ENCODE data around the gene UNC93A.
"Not testable (repeated sequence)": the region's sequence is repeated elsewhere in the genome, so short reads cannot be mapped to it uniquely, and the experiment has no call there.

UNC93A gene

GRCh38 chr6:167345348-167345747 lies 54.2 kb downstream of the UNC93A start:
- 0 out of 2 replicates have a peak, but pooled peaks cover 5% of the 10 kb centered on the region for H3K4me1 ChIP-seq (ENCODE audit: insufficient read depth, low read length)

GRCh38 chr6:167345960-167346359 lies 54.8 kb downstream of the UNC93A start:
- H3K4me1 ChIP-seq (ENCODE audit: insufficient read depth, low read length): 0 out of 2 replicates have a peak, but pooled peaks cover 5% of the 10 kb centered on the region

More at GRCh38 chr6:167345348-167345747, 54.2 kb downstream of the UNC93A start:
- H3K9me3 ChIP-seq (ENCODE audit: control insufficient read depth, insufficient read depth, low read length): no peaks in the 10 kb centered on the region
- H3K9ac ChIP-seq (ENCODE audit: low read depth, low read length): no peak overlapping the region
- H3K36me3 ChIP-seq (ENCODE audit: insufficient read depth, low read length): no peaks in the 10 kb centered on the region

DNA sequence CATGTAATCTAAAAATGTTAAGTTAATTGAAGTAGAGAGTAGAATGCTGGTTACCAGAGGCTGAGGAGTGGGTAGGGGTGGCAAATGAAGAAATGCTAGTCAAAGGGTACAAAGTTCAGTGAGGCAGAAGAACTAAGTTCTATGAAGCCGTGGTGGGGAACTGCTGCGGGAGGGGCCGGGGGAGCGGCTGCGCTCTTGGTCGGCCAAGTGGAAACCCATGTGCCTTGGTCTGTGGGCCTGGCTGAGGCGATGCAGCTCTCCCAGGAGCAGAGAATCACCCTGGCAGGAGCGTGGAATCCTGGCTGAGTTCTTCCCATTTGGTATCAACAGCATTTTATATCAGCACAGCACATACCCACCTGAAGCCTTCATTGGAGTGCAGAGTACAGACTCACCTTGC lies 56.1 kb downstream of the UNC93A start:
- 0 out of 2 replicates have a peak, but pooled peaks cover 3% of the 10 kb centered on the region for H3K4me1 ChIP-seq (ENCODE audit: insufficient read depth, low read length)
- H3K9me3 ChIP-seq (ENCODE audit: control insufficient read depth, insufficient read depth, low read length): no peaks in the 10 kb centered on the region
- no peaks in the 10 kb centered on the region for H3K36me3 ChIP-seq (ENCODE audit: insufficient read depth, low read length)
- H3K9ac ChIP-seq (ENCODE audit: low read depth, low read length): no peak overlapping the region

More at GRCh38 chr6:167345960-167346359, 54.8 kb downstream of the UNC93A start:
- Histone ChIP-seq H3K9me3 (ENCODE audit: control insufficient read depth, insufficient read depth, low read length) (no peaks in the 10 kb centered on the region), H3K9ac (ENCODE audit: low read depth, low read length) (no peak overlapping the region), H3K36me3 (ENCODE audit: insufficient read depth, low read length) (no peaks in the 10 kb centered on the region)

DNA sequence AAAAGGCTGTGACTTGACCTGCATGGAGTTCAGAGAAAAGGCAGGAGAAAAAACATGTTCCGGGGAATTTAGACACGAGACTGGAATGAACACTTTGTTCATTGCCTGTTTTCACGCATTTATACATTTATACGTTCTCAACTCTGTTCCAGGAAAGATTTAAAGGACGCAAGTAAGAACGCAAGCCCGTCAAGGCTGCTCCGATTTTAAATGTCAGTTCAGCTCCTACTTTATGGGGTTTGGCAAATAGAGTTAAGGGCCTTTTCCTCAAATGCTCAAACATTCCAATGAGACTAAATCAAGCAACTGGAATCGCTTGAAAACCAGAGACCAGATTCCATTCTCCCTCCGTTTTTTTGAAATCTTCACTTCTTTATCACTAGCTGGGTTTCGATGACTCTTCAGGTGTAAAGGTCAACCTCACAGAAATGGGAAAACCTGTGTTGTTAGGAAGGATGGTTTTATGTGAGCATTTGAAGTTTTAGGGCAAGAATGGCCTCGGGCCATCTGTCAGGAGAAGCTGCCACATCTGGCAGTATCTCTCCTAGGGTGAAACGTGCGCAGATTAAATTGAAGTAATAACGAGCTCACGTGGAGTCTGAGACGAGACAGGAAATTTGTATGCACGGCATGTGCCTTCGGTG lies 58.6 kb downstream of the UNC93A start:
- H3K4me1 ChIP-seq (ENCODE audit: insufficient read depth, low read length): no peaks in the 10 kb centered on the region
- H3K36me3 ChIP-seq (ENCODE audit: insufficient read depth, low read length): no peaks in the 10 kb centered on the region
- no peaks in the 10 kb centered on the region for H3K9me3 ChIP-seq (ENCODE audit: control insufficient read depth, insufficient read depth, low read length)
- H3K9ac ChIP-seq (ENCODE audit: low read depth, low read length): no peak overlapping the region; the same call in 1 of the 2 replicates

- H3K9me3 ChIP-seq (ENCODE audit: control insufficient read depth, insufficient read depth, low read length): no peaks in the 10 kb centered on the region
- H3K4me1 ChIP-seq (ENCODE audit: insufficient read depth, low read length): no peaks in the 10 kb centered on the region
- no peaks in the 10 kb centered on the region for H3K36me3 ChIP-seq (ENCODE audit: insufficient read depth, low read length)
- peak overlapping the region; percentile 62; the same call in 1 of the 2 replicates for H3K9ac ChIP-seq (ENCODE audit: low read depth, low read length)
Measured at GRCh38 chr6:167350275-167350696, 59.2 kb downstream of the UNC93A start.

DNA sequence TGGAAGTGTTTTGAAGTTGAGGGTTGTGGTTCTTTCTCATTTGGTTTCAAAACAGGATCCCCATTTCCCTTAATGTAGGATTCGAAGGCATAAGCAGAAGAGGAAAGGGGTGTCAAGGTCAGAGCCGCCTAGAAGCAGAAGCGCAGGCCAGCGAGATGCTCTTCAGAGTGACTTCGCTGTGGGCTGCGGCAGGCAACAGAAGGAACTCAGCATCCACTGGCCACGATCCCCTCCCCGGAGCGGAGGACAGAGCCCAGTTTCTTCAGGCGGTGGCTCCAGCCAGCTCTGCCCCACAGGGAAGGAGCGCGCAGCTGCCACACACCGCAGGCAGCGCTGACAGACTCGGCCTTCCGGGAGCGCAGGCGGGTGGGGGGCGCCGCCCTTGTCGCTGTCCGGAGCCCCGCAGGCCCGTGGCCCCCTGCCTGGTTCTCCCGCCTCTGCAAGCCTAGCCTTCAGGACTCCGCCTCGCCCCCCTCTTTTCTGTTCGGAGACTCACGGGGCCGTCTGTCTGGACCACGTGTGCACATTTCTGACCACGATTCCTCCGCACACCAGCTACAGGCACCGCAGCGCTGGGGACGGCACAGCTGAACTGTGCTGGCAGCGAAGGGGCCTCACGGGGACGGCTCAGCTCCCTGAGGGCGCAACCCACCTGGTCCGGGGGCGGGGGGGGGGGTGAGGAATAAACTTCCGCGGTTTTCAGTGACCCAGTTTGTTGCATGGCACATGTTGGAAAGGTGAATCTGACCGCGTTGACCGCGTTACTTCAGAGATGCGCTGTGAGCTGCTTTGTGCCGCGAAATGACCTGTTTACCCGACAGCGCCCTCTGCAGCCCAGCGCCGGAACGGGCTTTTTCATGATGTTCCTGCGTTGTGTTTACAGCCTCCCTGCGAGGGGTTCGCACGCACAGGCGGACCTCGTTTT lies 59.9 kb downstream of the UNC93A start:
- H3K36me3 ChIP-seq (ENCODE audit: insufficient read depth, low read length): no peaks in the 10 kb centered on the region
- peak overlapping the region; percentile 62 for H3K9ac ChIP-seq (ENCODE audit: low read depth, low read length)
- no peaks in the 10 kb centered on the region for H3K9me3 ChIP-seq (ENCODE audit: control insufficient read depth, insufficient read depth, low read length)
- no peaks in the 10 kb centered on the region for H3K4me1 ChIP-seq (ENCODE audit: insufficient read depth, low read length)

DNA sequence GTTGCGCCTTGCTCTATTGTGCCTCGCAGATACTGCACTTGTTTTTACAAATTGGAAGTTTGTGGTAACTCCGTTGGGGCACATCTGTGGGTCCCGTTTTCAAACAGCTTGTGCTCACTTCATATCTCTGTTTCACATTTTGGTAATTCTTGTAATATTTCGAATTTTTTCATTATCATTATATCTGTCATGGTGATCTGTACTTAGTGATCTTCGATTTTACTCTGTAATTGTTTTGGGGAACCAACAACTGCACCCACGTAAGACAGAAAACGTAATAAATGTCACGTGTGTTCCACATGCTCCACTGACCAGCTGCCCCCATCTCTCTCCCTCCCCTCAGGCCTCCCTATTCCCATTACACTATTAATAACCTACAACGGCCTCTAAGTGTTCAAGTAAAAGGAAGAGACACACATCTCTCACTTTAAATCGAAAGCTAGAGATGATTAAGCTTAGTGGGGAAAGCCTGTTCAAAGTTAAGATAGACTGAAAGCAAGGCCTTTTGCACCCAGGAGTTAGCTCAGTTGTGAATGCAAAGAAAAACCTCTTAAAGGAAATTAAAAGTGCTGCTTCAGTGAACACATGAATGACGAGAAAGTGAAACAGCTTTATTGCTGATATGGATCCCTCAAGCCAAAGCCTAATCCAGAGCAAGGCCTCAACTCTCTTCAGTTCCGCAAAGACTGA lies 60.7 kb downstream of the UNC93A start:
- Histone ChIP-seq H3K36me3 (ENCODE audit: insufficient read depth, low read length) (no peaks in the 10 kb centered on the region), H3K9ac (ENCODE audit: low read depth, low read length) (peak overlapping the region; percentile 62; the same call in 1 of the 2 replicates), H3K4me1 (ENCODE audit: insufficient read depth, low read length) (no peaks in the 10 kb centered on the region), H3K9me3 (ENCODE audit: control insufficient read depth, insufficient read depth, low read length) (no peaks in the 10 kb centered on the region)

DNA sequence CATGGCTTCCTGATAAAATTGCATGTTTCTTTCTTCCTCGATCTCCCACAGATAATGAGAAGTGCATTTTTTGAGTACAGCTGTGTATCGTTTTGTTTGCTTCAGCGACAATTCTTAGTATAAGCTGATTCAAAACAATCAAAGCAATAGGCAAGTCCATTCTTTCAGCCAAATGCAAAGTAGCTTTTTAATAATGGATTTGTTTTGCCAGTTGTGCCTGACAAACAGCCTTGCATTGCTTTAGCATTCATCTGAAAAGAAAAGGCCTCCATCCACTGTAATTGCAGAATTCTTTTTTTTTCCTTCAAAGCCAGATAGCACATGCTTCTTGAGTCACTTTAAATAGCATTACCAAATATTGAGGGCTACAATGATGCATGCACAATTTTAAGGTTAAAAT lies 65.8 kb downstream of the UNC93A start:
- H3K9ac ChIP-seq (ENCODE audit: low read depth, low read length): no peak overlapping the region
- no peaks in the 10 kb centered on the region for H3K9me3 ChIP-seq (ENCODE audit: control insufficient read depth, insufficient read depth, low read length)
- no peaks in the 10 kb centered on the region for H3K36me3 ChIP-seq (ENCODE audit: insufficient read depth, low read length)
- H3K4me1 ChIP-seq (ENCODE audit: insufficient read depth, low read length): no peaks in the 10 kb centered on the region

DNA sequence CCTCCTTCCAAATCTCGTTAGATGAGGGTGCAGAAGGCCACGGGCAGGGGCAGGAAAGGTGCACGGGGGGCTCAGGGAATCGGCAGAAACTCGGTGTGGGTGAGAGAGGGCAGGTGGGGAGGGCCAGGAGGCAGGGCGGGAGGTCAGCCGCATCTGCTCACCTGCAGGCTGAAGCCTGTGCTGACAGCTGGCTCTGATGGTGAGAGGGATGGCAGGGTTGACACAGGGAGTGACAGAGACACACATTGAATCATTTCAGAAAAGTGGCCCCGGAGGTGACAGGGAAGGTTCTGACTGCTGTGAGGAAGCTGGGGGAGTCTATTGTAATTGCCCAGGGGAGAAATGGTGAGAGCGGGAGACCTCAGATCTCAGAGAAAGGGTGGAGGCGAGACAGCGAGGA lies 67.3 kb downstream of the UNC93A start:
- not testable (repeated sequence) for H3K36me3 ChIP-seq (ENCODE audit: insufficient read depth, low read length)

GRCh38 chr6:167361170-167361569 lies 70.1 kb downstream of the UNC93A start:
- H3K36me3 ChIP-seq (ENCODE audit: insufficient read depth, low read length); H3K4me1 ChIP-seq (ENCODE audit: insufficient read depth, low read length); H3K9me3 ChIP-seq (ENCODE audit: control insufficient read depth, insufficient read depth, low read length); H3K9ac ChIP-seq (ENCODE audit: low read depth, low read length): not testable (repeated sequence)

More for the DNA sequence above, 67.3 kb downstream of the UNC93A start:
- not testable (repeated sequence) for H3K9ac ChIP-seq (ENCODE audit: low read depth, low read length); H3K9me3 ChIP-seq (ENCODE audit: control insufficient read depth, insufficient read depth, low read length); H3K4me1 ChIP-seq (ENCODE audit: insufficient read depth, low read length)

Data from ES-I3 (cell line).